ENCODE measurements around the gene SF3B5.
"Not testable (repeated sequence)": the region's sequence is repeated elsewhere in the genome, so short reads cannot be mapped to it uniquely, and the experiment has no call there.

GRCh38 chr6:144044989-144045388 lies 50.4 kb downstream of the SF3B5 start:
- TF ChIP-seq POLR2A (IDR thresholded peaks at IDR 0.05; ENCODE audit: low read depth, low read length); POLR2AphosphoS5 (IDR thresholded peaks at IDR 0.05; ENCODE audit: low read depth, low read length); TAF1 (IDR thresholded peaks at IDR 0.05; ENCODE audit: borderline replicate concordance, low read depth, low read length): not testable (repeated sequence)

Data from GM12892 (cell line).